ENCODE measurements around the gene POC1B. TPM values are rescaled to one million over a fixed set of nuclear protein-coding genes. Genes with fewer than 3 reads are reported as not detected.

The POC1B gene
- total RNA-seq, 1 experiment from 2014 or later: 30.8 TPM

- Histone ChIP-seq H3K36me3 (ENCODE audit: insufficient read depth, low read length, poor library complexity, severe bottlenecking) (peaks cover 18% of the 10 kb centered on the region), H3K4me1 (ENCODE audit: insufficient read depth, low read length, poor library complexity, severe bottlenecking) (peaks cover 32% of the 10 kb centered on the region), H3K27me3 (replicated peaks; ENCODE audit: insufficient read depth, low read depth, low read length, poor library complexity) (no peaks in the 10 kb centered on the region), H3K27ac (ENCODE audit: low read depth, low read length, poor library complexity, severe bottlenecking) (peak overlapping the region; percentile 86), H3K9me3 (ENCODE audit: low read depth, low read length, poor library complexity, severe bottlenecking) (no peaks in the 10 kb centered on the region), H3K4me3 (ENCODE audit: low read depth, low read length, poor library complexity, severe bottlenecking) (peak overlapping the region; percentile 82)
- no peak for DNase-seq (ENCODE audit: low spot score)
- ChIA-PET CTCF (no interaction called here), POLR2A (ENCODE audit: low non-redundant PET) (no interaction called here)
- TF ChIP-seq EZH2 (IDR thresholded peaks at IDR 0.05; ENCODE audit: borderline replicate concordance, low read depth, low read length, poor library complexity, severe bottlenecking) (no peak), CTCF (conservative IDR thresholded peaks at IDR 0.05; ENCODE audit: low read depth, low read length) (no peak)
- intact Hi-C loops (cut with micrococcal nuclease; ENCODE audit: unreplicated experiment): loop anchor here (5.0 to 10.0 kb wide), 3 partner anchors 249 to 889 kb away; no protein-coding TSS in a partner anchor
- BruUV-seq (replicated peaks): no TSS peak
Measured at GRCh38 chr12:89523393-89523792, 2.5 kb downstream of the POC1B start.

DNA sequence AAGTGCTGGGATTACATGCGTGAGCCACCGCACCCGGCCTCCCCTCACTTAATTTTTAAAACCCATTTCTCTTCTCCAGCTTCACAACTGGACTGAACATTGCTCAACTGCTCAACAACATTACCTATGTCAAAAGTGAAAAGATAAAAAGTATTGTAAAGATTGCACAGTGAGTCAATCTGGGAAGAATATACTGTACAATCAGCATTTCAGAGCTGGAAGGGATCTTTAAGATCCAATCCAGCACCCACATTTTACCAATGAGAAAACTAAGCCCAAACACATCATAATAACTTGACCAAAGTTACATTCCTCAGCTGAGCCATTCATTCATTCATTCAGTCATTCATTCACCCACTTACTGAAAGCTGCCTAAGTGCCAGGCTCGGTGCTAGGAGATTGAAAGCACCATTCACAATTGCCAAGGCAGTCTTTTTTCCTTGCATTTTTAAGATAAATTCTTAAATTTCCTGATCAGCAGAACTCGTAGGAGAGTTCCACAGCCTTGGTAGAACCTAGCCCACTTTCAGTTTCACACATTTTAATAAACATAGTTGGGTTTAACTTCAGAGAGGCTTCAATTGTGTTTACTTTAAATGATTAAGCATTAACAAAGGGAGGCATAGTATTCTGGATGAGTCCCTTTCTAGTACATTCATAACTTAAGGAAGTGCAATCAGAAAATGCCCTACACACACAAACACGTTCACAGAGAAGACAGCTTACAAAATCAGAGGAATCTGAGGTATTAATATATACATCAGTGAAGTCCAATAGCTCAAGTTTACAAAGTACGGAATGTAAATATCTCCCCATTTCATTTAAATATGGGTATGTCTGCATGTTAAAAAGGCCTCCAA is 4.3 kb downstream of the POC1B start:
- intact Hi-C loops (cut with micrococcal nuclease; ENCODE audit: unreplicated experiment): loop anchor here (5.0 to 10.0 kb wide), 3 partner anchors 247 to 887 kb away; no protein-coding TSS in a partner anchor
- TF ChIP-seq CTCF (conservative IDR thresholded peaks at IDR 0.05; ENCODE audit: low read depth, low read length): no peak
- no peak for TF ChIP-seq EZH2 (IDR thresholded peaks at IDR 0.05; ENCODE audit: borderline replicate concordance, low read depth, low read length, poor library complexity, severe bottlenecking)
- BruUV-seq (replicated peaks): no TSS peak
- Histone ChIP-seq H3K4me1 (ENCODE audit: insufficient read depth, low read length, poor library complexity, severe bottlenecking) (peaks cover 32% of the 10 kb centered on the region), H3K27ac (ENCODE audit: low read depth, low read length, poor library complexity, severe bottlenecking) (peak overlapping the region; percentile 62), H3K9me3 (ENCODE audit: low read depth, low read length, poor library complexity, severe bottlenecking) (no peaks in the 10 kb centered on the region), H3K27me3 (replicated peaks; ENCODE audit: insufficient read depth, low read depth, low read length, poor library complexity) (no peaks in the 10 kb centered on the region), H3K4me3 (ENCODE audit: low read depth, low read length, poor library complexity, severe bottlenecking) (peak overlapping the region; percentile 82), H3K36me3 (ENCODE audit: insufficient read depth, low read length, poor library complexity, severe bottlenecking) (peaks cover 18% of the 10 kb centered on the region)
- no peak for DNase-seq (ENCODE audit: low spot score)
- POLR2A ChIA-PET (ENCODE audit: low non-redundant PET): no interaction called here
- CTCF ChIA-PET: no interaction called here

DNA sequence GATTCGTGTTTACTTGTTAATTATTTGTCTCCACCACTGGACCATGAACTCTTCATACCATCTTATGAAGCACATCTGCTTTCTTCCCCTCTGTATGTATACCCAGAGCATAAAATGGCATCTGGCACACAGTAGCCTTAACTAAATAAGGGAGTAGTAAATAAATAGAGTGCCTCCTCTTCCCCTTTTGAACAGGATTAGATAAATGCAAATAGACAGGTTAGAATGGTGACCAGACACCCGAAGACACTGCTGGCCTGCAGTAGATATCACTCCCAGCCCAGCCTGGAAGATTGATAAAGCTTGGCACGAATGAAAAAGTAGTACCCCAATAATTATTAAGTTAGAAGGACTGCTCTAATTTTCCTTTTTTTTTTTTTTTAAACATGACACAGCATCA is 8.1 kb downstream of the POC1B start:
- no peaks in the 10 kb centered on the region for H3K9me3 ChIP-seq (ENCODE audit: low read depth, low read length, poor library complexity, severe bottlenecking)
- H3K27me3 ChIP-seq (replicated peaks; ENCODE audit: insufficient read depth, low read depth, low read length, poor library complexity): no peaks in the 10 kb centered on the region
- TF ChIP-seq CTCF (conservative IDR thresholded peaks at IDR 0.05; ENCODE audit: low read depth, low read length): no peak
- no peak for TF ChIP-seq EZH2 (IDR thresholded peaks at IDR 0.05; ENCODE audit: borderline replicate concordance, low read depth, low read length, poor library complexity, severe bottlenecking)
- H3K4me1 ChIP-seq (ENCODE audit: insufficient read depth, low read length, poor library complexity, severe bottlenecking): peaks cover 46% of the 10 kb centered on the region
- H3K27ac ChIP-seq (ENCODE audit: low read depth, low read length, poor library complexity, severe bottlenecking): no peak overlapping the region
- intact Hi-C loops (cut with micrococcal nuclease; ENCODE audit: unreplicated experiment): no loop called here
- peaks cover 8% of the 10 kb centered on the region for H3K36me3 ChIP-seq (ENCODE audit: insufficient read depth, low read length, poor library complexity, severe bottlenecking)
- DNase-seq (ENCODE audit: low spot score): no peak
- POLR2A ChIA-PET (ENCODE audit: low non-redundant PET): interaction anchor here (0.7 kb wide), 1 partner anchor 43 kb away, joined by 7 read pairs; no protein-coding TSS in a partner anchor
- CTCF ChIA-PET: no interaction called here
- H3K4me3 ChIP-seq (ENCODE audit: low read depth, low read length, poor library complexity, severe bottlenecking): no peak overlapping the region
- BruUV-seq (replicated peaks): no TSS peak

All from A673 (cell line).